IPS-NIHi7 (cell line): ENCODE results near the gene TTC34.
"Not testable (repeated sequence)": the region's sequence is repeated elsewhere in the genome, so short reads cannot be mapped to it uniquely, and the experiment has no call there.

ENCODE experiments used
- DNase-seq: peaks from one replicate; pipeline ENCODE4 v3.0.0; 2012; ENCODE audit warnings: mixed read lengths; ENCODE audit errors: extremely low spot score

Gene TTC34

DNA sequence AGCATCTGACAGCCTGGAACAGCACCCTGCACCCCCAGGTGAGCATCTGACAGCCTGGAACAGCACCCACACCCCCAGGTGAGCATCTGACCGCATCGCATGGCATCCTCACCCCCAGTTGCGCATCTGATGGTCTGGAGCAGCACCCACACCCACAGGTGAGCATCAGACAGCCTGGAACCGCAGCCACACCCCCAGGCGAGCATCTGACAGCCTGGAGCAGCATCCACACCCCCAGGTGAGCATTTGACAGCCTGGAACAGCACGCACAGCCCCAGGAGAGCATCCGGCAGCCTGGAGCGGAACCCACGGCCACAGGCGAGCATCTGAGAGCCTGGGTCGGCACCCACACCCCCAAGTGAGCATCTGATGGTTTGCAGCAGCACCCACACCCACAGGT, 118.6 kb downstream of the TTC34 start:
- DNase-seq, result not testable (repeated sequence)

DNA sequence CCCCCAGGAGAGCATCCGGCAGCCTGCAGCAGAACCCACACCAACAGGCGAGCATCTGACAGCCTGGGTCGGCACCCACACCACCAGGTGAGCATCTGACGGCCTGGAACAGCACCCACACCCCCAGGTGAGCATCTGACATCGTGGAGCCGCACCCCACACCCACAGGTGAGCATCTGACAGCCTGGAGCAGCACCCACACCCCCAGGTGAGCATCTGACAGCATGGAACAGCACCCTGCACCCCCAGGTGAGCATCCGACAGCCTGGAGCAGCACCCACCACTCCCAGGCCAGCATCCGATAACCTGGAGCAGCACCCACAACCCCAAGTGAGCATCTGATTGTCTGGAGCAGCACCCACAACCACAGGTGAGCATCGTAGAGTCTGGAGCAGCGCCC, 124.8 kb downstream of the TTC34 start:
- not testable (repeated sequence) for DNase-seq

GRCh38 chr1:2671656-2672055, 129.8 kb downstream of the TTC34 start:
- DNase-seq, result not testable (repeated sequence)

- DNase-seq, result not testable (repeated sequence)
Observed at GRCh38 chr1:2659806-2660205, 141.7 kb downstream of the TTC34 start.

DNA sequence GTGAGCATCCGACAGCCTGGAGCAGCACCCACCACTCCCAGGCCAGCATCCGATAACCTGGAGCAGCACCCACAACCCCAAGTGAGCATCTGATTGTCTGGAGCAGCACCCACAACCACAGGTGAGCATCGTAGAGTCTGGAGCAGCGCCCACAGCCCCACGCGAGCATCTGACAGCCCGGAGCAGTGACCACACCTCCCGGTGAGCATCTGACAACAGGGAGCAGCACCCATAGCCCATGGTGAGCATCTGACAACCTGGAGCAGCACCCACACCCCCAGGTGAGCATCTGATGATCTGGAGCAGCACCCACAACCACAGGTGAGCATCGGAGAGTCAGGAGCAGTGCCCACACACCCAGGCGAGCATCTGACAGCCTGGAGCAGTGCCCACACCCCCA, 143.6 kb downstream of the TTC34 start:
- DNase-seq, result not testable (repeated sequence)

- not testable (repeated sequence) for DNase-seq
Observed at GRCh38 chr1:2657124-2657523, 144.4 kb downstream of the TTC34 start.

- DNase-seq, result not testable (repeated sequence)
Observed at GRCh38 chr1:2655598-2656434, 145.7 kb downstream of the TTC34 start.

DNA sequence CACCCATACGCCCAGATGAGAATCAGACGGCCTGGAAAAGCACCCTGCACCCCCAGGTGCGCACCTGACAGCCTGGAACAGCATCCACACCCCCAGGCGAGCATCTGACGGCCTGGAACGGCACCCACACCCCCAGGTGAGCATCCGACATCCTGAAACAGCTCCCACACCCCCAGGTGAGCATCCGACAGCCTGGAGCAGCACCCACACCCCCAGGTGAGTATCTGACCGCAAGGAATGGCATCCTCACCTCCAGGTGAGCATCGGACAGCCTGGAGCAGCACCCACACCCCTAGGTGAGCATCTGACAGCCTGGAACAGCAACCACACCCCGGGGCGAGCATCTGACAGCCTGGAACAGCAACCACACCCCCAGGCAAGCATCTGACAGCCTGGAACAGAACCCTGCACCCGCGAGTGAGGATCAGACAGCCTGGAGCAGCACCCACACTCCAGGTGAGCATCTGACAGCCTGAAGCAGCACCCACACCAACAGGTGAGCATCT, 147.0 kb downstream of the TTC34 start:
- DNase-seq, result not testable (repeated sequence)

DNA sequence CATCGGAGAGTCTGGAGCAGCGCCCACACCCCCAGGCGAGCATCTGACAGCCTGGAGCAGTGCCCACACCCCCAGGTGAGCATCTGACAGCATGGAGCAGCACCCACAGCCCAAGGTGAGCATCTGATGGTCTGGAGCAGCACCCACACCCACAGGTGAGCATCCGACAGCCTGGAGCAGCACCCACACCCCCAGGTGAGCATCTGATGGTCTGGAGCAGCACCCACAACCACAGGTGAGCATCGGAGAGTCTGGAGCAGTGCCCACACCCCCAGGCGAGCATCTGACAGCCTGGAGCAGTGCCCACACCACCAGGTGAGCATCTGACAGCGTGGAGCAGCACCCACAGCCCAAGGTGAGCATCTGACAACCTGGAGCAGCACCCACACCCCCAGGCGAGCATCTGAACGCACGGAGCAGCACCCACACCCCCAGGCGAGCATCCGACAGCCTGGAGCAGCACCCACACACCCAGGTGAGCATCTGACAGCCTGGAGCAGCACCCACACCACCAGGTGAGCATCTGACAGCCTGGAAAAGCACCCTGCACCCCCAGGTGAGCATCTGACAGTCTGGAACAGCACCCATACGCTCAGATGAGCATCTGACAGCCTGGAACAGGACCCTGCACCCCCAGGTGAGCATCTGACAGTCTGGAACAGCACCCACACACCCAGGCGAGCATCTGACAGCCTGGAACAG, 147.6 kb downstream of the TTC34 start:
- not testable (repeated sequence) for DNase-seq

- DNase-seq, result not testable (repeated sequence)
Observed at GRCh38 chr1:2652926-2653571, 148.4 kb downstream of the TTC34 start.

DNA sequence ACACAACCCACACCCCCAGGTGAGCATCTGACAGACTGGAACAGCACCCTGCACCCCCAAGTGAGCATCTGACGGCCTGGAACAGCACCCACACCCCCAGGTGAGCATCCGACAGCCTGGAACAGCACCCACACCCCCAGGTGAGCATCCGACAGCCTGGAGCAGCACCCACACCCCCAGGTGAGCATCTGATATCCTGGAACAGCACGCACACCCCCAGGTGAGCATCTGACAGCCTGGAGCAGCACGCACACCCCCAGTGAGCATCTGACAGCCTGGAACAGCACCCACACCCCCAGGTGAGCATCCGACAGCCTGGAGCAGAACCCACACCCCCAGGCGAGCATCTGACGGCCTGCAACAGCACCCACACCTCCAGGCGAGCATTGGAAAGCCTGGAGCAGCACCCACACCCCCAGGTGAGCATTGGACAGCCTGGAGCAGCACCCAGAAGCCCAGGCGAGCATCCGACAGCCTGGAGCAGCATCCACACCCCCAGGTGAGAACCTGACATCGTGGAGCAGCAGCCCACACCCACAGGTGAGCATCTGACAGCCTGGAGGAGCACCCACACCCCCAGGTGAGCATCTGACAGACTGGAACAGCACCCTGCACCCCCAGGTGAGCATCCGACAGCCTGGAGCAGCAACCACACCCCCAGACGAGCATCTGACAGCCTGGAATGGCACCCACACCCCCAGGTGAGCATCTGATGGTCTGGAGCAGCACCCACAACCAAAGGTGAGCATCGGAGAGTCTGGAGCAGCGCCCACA, 149.2 kb downstream of the TTC34 start:
- DNase-seq, result not testable (repeated sequence)

DNA sequence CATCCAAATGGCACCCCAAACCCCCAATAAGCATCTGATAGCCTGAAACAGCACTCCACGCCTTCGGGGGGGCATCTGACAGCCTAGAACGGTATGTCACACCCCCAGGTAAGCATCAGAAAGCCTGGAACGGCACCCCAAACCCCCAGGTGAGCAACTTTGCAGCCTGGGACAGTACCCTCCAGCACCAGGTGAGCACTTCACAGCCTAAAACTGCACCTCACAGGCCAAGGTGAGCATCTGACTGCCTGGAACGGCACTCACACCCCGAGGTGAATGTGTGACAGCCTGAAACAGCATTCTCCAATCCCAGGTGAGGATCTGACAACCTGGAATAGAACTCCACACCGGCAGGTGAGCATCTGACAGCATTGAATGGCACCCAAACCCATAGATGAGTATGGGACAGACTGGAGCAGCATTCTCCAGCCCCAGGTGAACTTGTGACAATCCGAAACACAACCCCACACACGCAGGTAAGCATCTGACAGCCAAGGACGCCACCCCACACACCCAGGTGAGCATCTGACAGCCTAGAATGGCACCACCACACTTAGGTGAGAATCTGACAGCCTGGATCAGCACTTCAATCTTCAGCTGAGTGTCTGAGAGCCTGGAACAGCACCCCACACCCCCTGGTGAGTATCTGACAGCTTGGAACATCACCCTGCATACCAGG, 150.4 kb downstream of the TTC34 start:
- DNase-seq, result no peak

DNA sequence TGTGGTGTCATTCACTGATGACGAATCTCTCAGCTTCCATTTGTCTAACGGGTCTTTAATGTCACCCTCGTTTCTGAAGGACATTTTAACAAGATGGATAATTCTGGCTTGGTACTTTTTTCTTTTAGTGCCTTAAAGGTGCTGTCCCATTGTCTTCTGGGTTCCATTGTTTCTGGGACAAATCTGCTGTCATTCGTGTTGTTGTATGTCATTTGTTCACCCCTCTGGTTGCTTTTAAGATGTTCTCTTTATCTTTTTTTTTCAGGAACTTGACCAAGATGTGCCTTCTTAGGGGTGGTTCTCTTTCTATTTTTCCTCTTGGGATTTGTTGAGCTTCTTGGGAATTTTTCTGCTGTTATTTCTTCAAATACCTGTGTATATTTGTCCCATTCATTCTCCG, 154.7 kb downstream of the TTC34 start:
- DNase-seq, result no peak

DNA sequence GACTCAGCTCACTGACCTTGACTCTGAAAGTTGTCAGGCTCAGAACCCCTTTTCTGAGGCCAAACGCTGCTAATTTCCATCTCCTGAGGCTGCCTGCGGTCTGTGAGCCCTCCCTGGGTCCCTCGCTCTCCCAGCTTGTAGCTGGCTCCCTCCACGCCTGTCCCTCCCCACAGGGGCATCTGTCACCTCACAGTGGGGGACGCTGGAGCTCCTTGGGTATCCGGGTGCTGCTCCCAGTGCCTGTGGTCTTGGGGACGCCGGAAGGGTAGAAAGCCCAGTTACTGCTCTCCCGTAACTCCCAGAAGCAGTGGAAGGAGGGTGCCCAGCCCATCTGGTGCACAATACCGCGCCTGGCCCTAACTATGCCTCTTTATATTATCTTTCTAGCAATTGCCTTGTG, 155.7 kb downstream of the TTC34 start:
- DNase-seq, result no peak

- no peak for DNase-seq
Observed at GRCh38 chr1:2645143-2645542, 156.3 kb downstream of the TTC34 start.

- DNase-seq, result no peak
Observed at GRCh38 chr1:2644591-2645101, 156.8 kb downstream of the TTC34 start.

DNA sequence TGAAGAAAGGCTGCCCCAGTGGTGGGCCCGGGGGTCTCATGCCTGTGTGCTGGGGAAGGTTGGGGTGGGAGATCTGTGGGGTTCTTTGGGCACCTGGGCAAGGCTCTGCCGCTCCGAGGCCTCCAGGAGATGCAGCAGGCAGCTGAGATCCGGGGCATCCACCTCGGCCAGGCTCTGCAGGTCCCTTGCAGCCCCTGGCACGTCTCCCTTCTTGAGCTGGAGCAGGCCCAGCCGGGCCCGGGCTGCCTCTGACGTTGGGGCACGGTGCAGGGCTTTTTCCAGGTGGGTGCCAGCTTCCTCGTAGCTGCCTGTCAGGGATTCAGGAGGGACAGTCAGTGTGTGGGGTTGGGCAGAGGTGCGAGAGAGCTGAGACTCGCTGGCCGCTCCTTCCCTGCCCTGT, 157.3 kb downstream of the TTC34 start:
- DNase-seq, result no peak

- DNase-seq, result no peak
Observed at GRCh38 chr1:2643414-2644077, 157.9 kb downstream of the TTC34 start.

DNA sequence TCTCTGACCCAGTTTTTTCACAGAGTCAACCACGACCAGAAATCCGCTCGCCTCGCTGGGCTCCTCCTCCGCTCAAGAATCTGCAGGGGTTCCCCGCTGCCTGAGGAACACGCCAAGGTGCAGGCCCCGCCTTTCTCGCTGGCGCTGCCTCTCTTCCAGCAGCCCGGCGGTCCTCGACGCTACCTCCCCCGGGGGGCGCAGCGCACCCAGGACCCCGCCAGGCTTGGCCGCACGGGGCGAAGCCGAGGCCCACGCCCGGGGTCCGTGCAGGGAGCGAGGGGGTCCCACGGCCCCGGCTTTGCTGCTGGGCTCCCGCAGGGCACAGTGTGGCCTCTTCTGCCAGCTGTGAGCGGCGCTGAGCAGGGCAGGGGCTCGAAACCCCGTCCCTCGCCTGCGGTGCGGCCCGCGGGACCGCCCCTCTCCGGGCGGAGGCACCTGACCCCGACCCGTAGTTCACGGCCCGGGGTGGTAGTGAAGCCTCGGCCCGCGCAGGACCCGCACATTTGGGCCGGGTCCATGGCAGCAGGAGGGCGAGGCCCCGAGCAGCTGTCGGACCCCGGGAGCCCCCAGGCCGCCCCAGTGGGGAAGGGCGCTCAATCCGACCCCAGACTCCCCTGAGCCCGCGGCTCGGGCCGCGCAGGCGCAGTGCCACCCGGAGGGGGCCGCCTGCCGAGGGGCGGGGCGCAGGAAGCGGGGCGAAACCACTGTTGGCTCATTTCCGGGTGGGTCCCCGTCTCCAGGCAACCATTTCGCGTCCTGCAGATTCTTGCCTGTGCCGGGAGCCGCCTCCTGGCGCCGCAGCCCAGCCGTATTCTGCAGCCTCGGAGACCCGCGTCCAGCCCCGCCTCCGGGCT, 158.7 kb downstream of the TTC34 start:
- peak; percentile 100 for DNase-seq
